Choroid plexus epithelial cell (primary cell): ENCODE data around the gene CBX5.

Experiments used
- DNase-seq: peaks from one replicate; pipeline ENCODE4 v3.0.0-alpha.2; 2010; ENCODE audit warnings: low read depth
- H3K4me3 ChIP-seq: 2 replicates; pipeline ENCODE4 v1.5.1; 2011; ENCODE audit warnings: low read depth, mild to moderate bottlenecking, control low read depth, low read length, moderate library complexity
- CTCF ChIP-seq: conservative IDR thresholded peaks from 2 replicates; pipeline ENCODE4 v1.5.1; 2011; ENCODE audit warnings: low read depth, mild to moderate bottlenecking, control low read depth, inconsistent platforms, low read length, moderate library complexity

The CBX5 gene

GRCh38 chr12:54184024-54184805 lies 95.7 kb downstream of the CBX5 start:
- no peak overlapping the region for H3K4me3 ChIP-seq
- no peak for DNase-seq
- no peak for TF ChIP-seq CTCF

GRCh38 chr12:54182981-54183380 lies 96.9 kb downstream of the CBX5 start:
- DNase-seq, result no peak
- H3K4me3 ChIP-seq, result no peak overlapping the region
- TF ChIP-seq CTCF, result no peak

- TF ChIP-seq CTCF, result no peak
- DNase-seq, result no peak
- no peak overlapping the region for H3K4me3 ChIP-seq
Measured at GRCh38 chr12:54182086-54182485, 97.8 kb downstream of the CBX5 start.
